Gastrocnemius medialis (tissue), 4 donors: Measurements from ENCODE around the gene SLC22A15.

Experiments used
- CTCF ChIP-seq, 5 experiments: fragments of 450-650 bp in 3 of 5; fragments of 200-600 bp in 2 of 5; sonication (generic) in 2 of 5; IDR thresholded peaks in 4 of 5; conservative IDR thresholded peaks in 1 of 5; 1 replicate in 4 of 5; 2 replicates in 1 of 5; pipeline ENCODE4 v1.5.1; 2016 to 2019; ENCODE audit warnings: antibody characterized with exemption in 5 of 5, mild to moderate bottlenecking in 3 of 5, moderate library complexity in 3 of 5
- POLR2A ChIP-seq, 2 donors: fragments of 450-650 bp; IDR thresholded peaks; one replicate each; pipeline ENCODE4 v1.6.1; 2017; ENCODE audit warnings: antibody characterized with exemption in 2 of 2, mild to moderate bottlenecking in 2 of 2, moderate library complexity in 2 of 2

DNA sequence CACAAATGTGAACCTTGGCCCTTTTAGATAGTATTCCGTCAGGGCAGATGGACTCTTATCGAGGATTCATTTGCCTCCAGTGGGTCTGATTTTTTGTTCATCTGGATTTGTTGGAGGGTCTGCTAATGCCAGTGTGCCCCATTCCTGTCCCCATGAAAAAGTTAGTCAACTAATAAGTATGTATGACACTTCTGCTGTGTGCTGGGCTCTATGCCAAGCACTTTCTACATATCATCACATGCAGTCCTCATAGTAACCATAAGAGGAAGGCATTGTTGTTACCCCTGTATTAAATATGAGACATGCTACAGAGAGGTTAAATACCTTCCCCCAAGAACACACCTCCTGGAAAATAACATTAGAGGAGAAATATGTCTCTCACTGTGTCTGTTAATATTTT is 88.3 kb downstream of the SLC22A15 start:
- TF ChIP-seq CTCF (IDR thresholded peaks at IDR 0.05 in 4 of 5, conservative IDR thresholded peaks at IDR 0.05 in 1 of 5) (no peak), POLR2A (IDR thresholded peaks at IDR 0.05) (no peak)
